ENCODE results near the gene IDE. TPM values are rescaled to one million over a fixed set of nuclear protein-coding genes. Genes with fewer than 3 reads are reported as not detected.

IDE gene
- total and polyA plus RNA-seq, 9 of the 15 experiments (the other 6 are each of a cell fraction or from before 2014, with no cell fraction given), result 10.2 to 50.6 (median 33.2) TPM

GRCh38 chr10:92407305-92408016 is 166.4 kb downstream of the IDE start (continued):
- TF ChIP-seq SMC3 (conservative IDR thresholded peaks at IDR 0.05; ENCODE audit: insufficient read depth, low read depth, low read length), result no peak
- no peak for TF ChIP-seq ZNF274 (IDR thresholded peaks at IDR 0.05; ENCODE audit: borderline replicate concordance, low read depth, low read length)
- no peak; the same call in 1 of the 2 replicates for TF ChIP-seq NFRKB (IDR thresholded peaks at IDR 0.05; ENCODE audit: low read depth)
- no peak for TF ChIP-seq ZNF431 (CRISPR knock-in tag; IDR thresholded peaks at IDR 0.05)
- TF ChIP-seq, protein P1, sequence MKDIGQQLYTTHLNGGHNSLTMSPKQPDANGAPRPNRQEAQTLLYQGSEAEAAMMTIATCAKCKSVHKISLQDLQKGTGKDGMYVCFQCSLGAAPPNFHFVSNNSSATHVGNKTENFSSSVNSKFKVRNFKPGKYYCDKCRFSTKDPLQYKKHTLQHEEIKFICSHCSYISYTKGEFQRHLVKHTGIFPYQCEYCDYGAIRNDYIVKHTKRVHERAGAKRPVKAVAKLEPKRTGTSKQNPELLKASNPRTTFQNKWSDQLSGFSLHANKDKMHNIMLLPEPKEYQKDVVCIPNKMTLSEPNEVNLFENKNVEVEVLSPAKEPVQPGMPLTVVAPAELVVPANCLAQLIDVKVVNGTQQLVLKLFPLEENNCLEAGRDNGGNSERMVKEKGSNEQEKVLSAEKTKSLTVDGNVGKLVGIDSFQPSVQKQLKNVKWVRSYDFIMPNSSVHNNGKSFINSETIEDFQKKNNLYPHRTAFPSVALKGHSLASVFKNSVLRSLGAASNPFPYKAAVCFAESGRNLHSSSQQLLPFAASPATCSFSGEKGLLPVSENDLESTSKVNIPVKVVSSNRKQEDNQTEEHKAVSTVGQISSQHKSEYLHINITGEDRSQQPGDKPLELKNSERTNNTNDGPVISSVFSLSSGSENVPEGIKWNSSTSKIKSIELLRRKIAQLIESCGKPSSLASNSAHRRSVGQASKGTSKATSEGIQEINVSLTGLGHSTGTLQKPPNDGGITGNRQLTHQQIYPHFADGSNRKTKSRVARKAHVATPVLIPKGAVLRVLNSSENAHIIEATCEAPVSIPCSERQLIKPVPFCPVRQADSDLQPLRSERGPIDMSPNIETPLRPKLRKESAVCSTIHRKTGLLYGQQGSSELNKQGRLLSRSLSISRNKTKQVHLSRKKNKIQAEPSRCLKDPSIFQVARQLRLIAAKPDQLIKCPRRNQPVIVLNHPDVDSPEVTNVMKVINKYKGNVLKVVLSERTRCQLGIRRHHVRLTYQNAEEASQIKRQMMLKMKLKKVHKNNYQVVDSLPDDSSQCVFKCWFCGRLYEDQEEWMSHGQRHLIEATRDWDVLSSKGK (CRISPR knock-in tag; IDR thresholded peaks at IDR 0.05), result no peak
- peak; percentile 43; the same call in 1 of the 2 replicates for TF ChIP-seq ELF1 (tag; IDR thresholded peaks at IDR 0.05)
- TF ChIP-seq CREB3 (tag; conservative IDR thresholded peaks at IDR 0.05; ENCODE audit: low read depth), result peak; percentile 77; the same call in 1 of the 2 replicates
- TF ChIP-seq RBM22 (IDR thresholded peaks at IDR 0.05; ENCODE audit: low read depth, low read length, poor library complexity, severe bottlenecking), result no peak
- TF ChIP-seq NEUROD1 (IDR thresholded peaks at IDR 0.05; ENCODE audit: borderline replicate concordance, low read depth, low read length, partially characterized antibody), result no peak
- TF ChIP-seq ZNF239 (CRISPR knock-in tag; IDR thresholded peaks at IDR 0.05), result peak; percentile 34; the same call in 1 of the 2 replicates
- TF ChIP-seq, protein P2, sequence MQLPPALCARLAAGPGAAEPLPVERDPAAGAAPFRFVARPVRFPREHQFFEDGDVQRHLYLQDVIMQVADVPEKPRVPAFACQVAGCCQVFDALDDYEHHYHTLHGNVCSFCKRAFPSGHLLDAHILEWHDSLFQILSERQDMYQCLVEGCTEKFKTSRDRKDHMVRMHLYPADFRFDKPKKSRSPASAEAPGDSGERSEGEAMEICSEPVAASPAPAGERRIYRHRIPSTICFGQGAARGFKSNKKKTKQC (CRISPR knock-in tag; IDR thresholded peaks at IDR 0.05), result no peak
- peak; percentile 54 for TF ChIP-seq ATF7 (IDR thresholded peaks at IDR 0.05)
- TF ChIP-seq ARHGAP35 (IDR thresholded peaks at IDR 0.05; ENCODE audit: partially characterized antibody), result no peak
- TF ChIP-seq MECOM (CRISPR knock-in tag; IDR thresholded peaks at IDR 0.05), result no peak
- TF ChIP-seq, protein P3, sequence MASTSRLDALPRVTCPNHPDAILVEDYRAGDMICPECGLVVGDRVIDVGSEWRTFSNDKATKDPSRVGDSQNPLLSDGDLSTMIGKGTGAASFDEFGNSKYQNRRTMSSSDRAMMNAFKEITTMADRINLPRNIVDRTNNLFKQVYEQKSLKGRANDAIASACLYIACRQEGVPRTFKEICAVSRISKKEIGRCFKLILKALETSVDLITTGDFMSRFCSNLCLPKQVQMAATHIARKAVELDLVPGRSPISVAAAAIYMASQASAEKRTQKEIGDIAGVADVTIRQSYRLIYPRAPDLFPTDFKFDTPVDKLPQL (IDR thresholded peaks at IDR 0.05; ENCODE audit: extremely low read depth, insufficient read length), result no peak
- peak; percentile 17 to 22; a peak in 1 of 4 replicates for TF ChIP-seq NRF1 (conservative IDR thresholded peaks at IDR 0.05 in 1 of 2, IDR thresholded peaks at IDR 0.05 in 1 of 2)
- no peak for TF ChIP-seq POLR2G (IDR thresholded peaks at IDR 0.05; ENCODE audit: low read depth, low read length)
- TF ChIP-seq RCOR1 (IDR thresholded peaks at IDR 0.05; ENCODE audit: borderline replicate concordance in 1 of 2, low read depth in 2 of 2, low read length in 2 of 2), result peak in 1 of 2 experiments; percentile 75; a peak in 1 of 4 replicates
- TF ChIP-seq CREM (IDR thresholded peaks at IDR 0.05; ENCODE audit: low read depth), result peak; percentile 16; the same call in 1 of the 2 replicates
- TF ChIP-seq, protein P4, sequence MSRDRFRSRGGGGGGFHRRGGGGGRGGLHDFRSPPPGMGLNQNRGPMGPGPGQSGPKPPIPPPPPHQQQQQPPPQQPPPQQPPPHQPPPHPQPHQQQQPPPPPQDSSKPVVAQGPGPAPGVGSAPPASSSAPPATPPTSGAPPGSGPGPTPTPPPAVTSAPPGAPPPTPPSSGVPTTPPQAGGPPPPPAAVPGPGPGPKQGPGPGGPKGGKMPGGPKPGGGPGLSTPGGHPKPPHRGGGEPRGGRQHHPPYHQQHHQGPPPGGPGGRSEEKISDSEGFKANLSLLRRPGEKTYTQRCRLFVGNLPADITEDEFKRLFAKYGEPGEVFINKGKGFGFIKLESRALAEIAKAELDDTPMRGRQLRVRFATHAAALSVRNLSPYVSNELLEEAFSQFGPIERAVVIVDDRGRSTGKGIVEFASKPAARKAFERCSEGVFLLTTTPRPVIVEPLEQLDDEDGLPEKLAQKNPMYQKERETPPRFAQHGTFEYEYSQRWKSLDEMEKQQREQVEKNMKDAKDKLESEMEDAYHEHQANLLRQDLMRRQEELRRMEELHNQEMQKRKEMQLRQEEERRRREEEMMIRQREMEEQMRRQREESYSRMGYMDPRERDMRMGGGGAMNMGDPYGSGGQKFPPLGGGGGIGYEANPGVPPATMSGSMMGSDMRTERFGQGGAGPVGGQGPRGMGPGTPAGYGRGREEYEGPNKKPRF (IDR thresholded peaks at IDR 0.05; ENCODE audit: low read depth, low read length), result no peak

All from K562 (cell line).